ENCODE data around the gene AFAP1L1.

Gene AFAP1L1

GRCh38 chr5:149314571-149315111 is 43.0 kb downstream of the AFAP1L1 start:
- no peak for DNase-seq (ENCODE audit: low read depth, low spot score)

GRCh38 chr5:149315753-149316152 is 44.1 kb downstream of the AFAP1L1 start:
- no peak for DNase-seq (ENCODE audit: low read depth, low spot score)

GRCh38 chr5:149317281-149318048 is 45.8 kb downstream of the AFAP1L1 start:
- DNase-seq (ENCODE audit: low read depth, low spot score) = no peak

GRCh38 chr5:149319174-149319573 is 47.5 kb downstream of the AFAP1L1 start:
- no peak for DNase-seq (ENCODE audit: low read depth, low spot score)

- DNase-seq (ENCODE audit: low read depth, low spot score) = no peak
These were observed 49.2 kb downstream of the AFAP1L1 start for GRCh38 chr5:149320791-149321330.

GRCh38 chr5:149322518-149322917 is 50.9 kb downstream of the AFAP1L1 start:
- no peak for DNase-seq (ENCODE audit: low read depth, low spot score)

- no peak for DNase-seq (ENCODE audit: low read depth, low spot score)
These were observed 51.6 kb downstream of the AFAP1L1 start for GRCh38 chr5:149323210-149323609.

- no peak for DNase-seq (ENCODE audit: low read depth, low spot score)
These were observed 52.1 kb downstream of the AFAP1L1 start for GRCh38 chr5:149323621-149324205.

GRCh38 chr5:149324641-149325040 is 53.0 kb downstream of the AFAP1L1 start:
- DNase-seq (ENCODE audit: low read depth, low spot score) = no peak

- DNase-seq (ENCODE audit: low read depth, low spot score) = no peak
These were observed 53.6 kb downstream of the AFAP1L1 start for GRCh38 chr5:149325166-149325735.

- DNase-seq (ENCODE audit: low read depth, low spot score) = no peak
These were observed 54.2 kb downstream of the AFAP1L1 start for GRCh38 chr5:149325894-149326293.

GRCh38 chr5:149326611-149327010 is 55.0 kb downstream of the AFAP1L1 start:
- DNase-seq (ENCODE audit: low read depth, low spot score) = no peak

GRCh38 chr5:149328177-149328576 is 56.5 kb downstream of the AFAP1L1 start:
- DNase-seq (ENCODE audit: low read depth, low spot score) = no peak

GRCh38 chr5:149333711-149334443 is 62.2 kb downstream of the AFAP1L1 start:
- no peak for DNase-seq (ENCODE audit: low read depth, low spot score)

GRCh38 chr5:149337736-149338135 is 66.1 kb downstream of the AFAP1L1 start:
- no peak for DNase-seq (ENCODE audit: low read depth, low spot score)

- DNase-seq (ENCODE audit: low read depth, low spot score) = no peak
These were observed 66.7 kb downstream of the AFAP1L1 start for GRCh38 chr5:149338364-149338763.

- no peak for DNase-seq (ENCODE audit: low read depth, low spot score)
These were observed 69.3 kb downstream of the AFAP1L1 start for GRCh38 chr5:149340920-149341319.

- DNase-seq (ENCODE audit: low read depth, low spot score) = no peak
These were observed 70.2 kb downstream of the AFAP1L1 start for GRCh38 chr5:149341876-149342275.

GRCh38 chr5:149344151-149344550 is 72.5 kb downstream of the AFAP1L1 start:
- DNase-seq (ENCODE audit: low read depth, low spot score) = no peak

- DNase-seq (ENCODE audit: low read depth, low spot score) = peak; percentile 79
These were observed 73.7 kb downstream of the AFAP1L1 start, which contains the start of gene GRPEL2 for GRCh38 chr5:149345147-149345891. Gene GRPEL2 (plus strand): TSS chr5:149345499. CDS start chr5:149345540, 41 bp downstream.

- no peak for DNase-seq (ENCODE audit: low read depth, low spot score)
These were observed 74.2 kb downstream of the AFAP1L1 start for GRCh38 chr5:149345892-149346222.
